Stimulated activated CD4-positive, alpha-beta T cell treated with anti-CD3 and anti-CD28 coated beads, Interleukin-1b, Interleukin-23, amount 100 ng/mL, for 1 hour (primary cell): Measurements from ENCODE around the gene EBNA1BP2.
"Not testable (repeated sequence)": the region's sequence is repeated elsewhere in the genome, so short reads cannot be mapped to it uniquely, and the experiment has no call there.

ENCODE experiments used
- DNase-seq, 2 donors: peaks; one replicate each; pipeline ENCODE4 v3.0.0-alpha.2; 2020; ENCODE audit warnings: low read depth in 2 of 2

Gene EBNA1BP2

DNA sequence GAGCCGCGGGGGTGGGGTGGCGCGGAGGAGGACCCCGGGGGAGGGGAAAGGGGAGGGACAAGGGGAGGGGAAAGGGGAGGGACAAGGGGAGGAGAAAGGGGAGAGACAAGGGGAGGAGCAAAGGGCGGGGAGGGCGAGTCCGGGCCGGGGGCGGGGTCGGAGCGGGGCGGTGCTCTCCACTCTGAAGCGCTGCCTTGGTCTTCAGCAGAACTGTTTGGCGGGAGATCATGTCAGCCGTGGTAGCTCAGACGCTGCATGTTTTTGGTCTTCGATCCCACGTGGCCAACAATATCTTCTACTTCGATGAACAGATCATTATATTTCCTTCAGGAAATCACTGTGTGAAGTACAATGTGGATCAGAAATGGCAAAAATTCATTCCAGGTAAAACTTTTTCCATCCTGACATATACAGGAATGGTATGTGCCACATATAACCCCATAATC, 460 bp upstream of the EBNA1BP2 start:
- peak; percentile 69 to 76 for DNase-seq

- DNase-seq: no peak
These were observed 696 bp downstream of the EBNA1BP2 start for GRCh38 chr1:43171312-43171875.

DNA sequence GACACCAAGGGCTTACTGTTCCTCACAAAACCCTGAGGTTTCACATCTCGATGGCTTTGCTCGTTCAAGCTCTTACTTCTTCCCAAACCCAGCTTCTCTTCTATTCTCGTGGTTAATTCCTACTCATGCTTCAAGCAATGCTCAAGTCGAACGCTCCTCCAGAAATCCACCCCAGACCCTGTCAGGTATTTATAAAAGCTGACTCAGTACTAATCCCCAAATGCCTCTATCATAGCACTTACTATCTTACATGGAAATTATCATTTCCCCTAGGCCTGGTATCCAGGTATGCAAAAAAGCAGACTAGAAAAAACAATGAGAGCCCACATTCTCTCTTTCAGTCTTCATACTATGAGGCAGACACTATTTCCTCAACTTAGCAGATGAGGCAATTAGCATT, 6.3 kb downstream of the EBNA1BP2 start:
- DNase-seq: no peak

GRCh38 chr1:43165162-43165561, 6.9 kb downstream of the EBNA1BP2 start:
- DNase-seq: no peak

- DNase-seq: no peak
These were observed 16.1 kb downstream of the EBNA1BP2 start for GRCh38 chr1:43156026-43156425.

GRCh38 chr1:43153443-43153842, 18.6 kb downstream of the EBNA1BP2 start:
- DNase-seq: no peak

DNA sequence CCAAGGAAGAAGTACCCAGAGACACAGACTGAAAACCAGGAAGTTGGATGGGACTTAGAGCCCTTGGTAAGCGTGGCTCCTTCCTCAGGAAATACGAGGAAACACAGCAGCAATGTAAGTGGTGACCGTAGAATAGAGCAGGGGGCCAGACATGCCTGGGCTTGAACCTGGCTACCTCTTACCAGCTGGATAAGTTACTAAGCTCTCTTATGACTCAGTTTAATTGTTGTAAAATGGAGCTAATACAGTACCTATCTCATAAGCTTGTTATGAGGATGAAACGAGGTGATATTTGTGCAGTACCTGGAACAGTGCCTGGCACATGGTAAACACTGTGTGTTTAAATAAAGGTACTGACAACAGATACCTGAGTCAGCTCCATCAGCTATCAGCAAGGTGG, 19.2 kb downstream of the EBNA1BP2 start:
- DNase-seq: no peak

GRCh38 chr1:43149889-43150288, 22.2 kb downstream of the EBNA1BP2 start:
- DNase-seq: no peak

DNA sequence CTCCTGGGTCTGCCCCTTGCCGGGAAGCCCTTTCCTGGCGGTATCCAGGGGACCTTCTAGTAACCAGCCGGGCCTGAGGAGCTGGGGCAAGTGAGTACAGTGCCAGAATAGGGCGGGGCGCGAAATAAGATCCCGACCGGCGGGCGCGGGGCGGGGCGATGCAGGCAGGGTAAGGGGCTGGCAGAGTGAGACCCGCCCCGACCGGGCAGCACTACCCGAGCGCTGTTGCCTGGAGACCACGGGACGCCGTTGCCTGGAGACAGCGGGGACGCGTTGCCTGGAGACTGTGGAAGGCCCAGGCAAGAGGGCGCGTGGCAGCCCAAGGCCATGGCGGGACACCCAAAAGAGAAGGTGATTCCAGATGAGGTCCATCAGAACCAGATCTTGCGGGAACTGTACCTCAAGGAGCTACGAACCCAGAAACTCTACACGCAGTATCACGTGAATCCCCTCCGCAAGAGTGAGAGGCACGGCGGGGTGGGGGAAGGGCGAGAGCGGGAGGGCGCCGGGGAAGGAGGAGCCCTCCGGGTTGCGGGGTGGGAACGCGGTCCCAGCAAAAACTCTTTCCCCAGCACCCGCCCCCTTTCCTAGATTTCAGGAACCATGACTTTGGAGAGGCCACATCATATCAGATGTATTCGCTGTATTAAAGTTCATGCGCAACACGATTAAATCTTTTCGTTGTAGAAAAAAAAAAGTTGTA, 24.3 kb downstream of the EBNA1BP2 start:
- DNase-seq: no peak

GRCh38 chr1:43144237-43144636, 27.9 kb downstream of the EBNA1BP2 start:
- no peak for DNase-seq

GRCh38 chr1:43143441-43143888, 28.6 kb downstream of the EBNA1BP2 start:
- DNase-seq: no peak

DNA sequence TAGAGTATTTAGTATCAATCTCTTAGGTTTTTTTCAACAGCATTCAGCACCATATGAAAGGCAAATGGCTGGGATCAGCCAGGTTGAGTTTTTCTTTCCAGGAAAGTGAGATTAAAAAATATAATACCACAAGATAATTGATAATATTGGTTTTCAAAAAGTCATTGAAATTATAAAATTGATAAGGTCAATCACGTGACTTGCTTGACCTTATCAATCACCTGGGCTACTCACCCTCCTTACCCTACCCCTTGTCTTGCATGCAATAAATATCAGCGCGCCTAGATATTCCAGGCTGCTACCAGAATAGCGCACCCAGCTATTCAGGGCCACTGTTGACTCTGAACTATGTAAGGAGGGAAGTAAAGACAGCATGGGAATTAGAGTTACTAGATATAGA, 31.5 kb downstream of the EBNA1BP2 start:
- DNase-seq: no peak

- no peak for DNase-seq
These were observed 32.1 kb downstream of the EBNA1BP2 start for GRCh38 chr1:43140010-43140409.

- not testable (repeated sequence) for DNase-seq
These were observed 32.8 kb downstream of the EBNA1BP2 start for GRCh38 chr1:43139295-43139694.

- DNase-seq: no peak
These were observed 34.5 kb downstream of the EBNA1BP2 start for GRCh38 chr1:43137445-43138052.

DNA sequence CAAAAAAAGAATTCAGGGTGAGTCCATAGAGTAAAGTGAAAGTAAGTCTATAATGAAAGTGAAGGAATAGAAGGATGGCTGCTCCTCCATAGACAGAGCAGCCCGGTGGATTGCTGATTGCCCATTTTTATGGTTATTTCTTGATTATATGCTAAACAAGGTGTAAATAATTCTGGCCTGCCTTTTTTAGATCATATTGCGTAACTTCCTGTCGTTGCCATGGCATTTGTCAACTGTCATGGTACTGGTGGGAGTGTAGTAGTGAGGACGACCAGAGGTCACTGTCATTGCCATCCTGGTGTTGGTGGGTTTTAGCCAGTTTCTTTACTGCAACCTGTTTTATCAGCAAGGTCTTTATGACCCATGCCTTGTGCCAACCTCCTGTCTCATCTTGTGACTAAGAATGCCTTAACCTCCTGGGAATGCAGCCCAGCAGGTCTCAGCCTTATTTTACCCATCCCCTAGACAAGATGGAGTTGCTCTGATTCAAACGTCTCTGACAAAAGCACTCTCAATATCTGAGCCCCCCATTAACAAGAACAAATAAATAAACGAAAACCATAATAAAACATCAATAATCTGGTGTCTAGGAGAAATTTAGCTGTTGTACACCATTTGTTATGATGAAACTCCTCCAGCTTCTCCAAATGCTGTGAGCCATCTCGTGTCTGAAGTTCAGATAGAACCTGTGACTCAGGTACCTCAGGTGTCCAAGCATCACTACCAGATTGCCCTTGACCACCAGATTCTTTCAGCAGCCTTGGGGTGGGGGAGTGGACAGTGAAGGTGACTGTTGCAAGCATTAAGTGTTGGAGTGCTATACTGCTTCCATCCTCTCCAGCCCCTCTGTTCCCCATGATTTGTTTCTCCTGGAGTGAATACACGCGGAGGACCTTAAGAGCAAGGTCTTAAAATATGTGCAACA, 36.0 kb downstream of the EBNA1BP2 start:
- no peak for DNase-seq

DNA sequence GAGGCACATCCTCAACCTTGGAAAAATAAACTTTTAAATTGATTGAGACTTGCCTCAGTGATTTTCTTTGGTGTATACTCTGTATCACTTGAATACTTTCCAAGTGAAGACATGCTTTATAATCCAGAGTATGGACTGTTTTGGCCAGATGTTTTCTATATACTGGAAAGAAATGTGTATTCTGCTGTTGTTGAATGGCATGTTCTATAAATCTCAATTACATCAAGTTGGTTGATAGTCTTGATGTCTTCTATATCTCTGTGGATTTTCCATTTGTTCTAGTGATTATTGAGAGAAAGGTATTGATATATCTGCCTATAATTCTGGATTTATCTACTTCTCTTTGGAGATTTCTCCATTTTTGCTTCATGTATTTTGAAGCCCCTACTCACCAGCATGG, 37.5 kb downstream of the EBNA1BP2 start:
- DNase-seq: no peak

GRCh38 chr1:43134068-43134467, 38.0 kb downstream of the EBNA1BP2 start:
- DNase-seq: no peak

DNA sequence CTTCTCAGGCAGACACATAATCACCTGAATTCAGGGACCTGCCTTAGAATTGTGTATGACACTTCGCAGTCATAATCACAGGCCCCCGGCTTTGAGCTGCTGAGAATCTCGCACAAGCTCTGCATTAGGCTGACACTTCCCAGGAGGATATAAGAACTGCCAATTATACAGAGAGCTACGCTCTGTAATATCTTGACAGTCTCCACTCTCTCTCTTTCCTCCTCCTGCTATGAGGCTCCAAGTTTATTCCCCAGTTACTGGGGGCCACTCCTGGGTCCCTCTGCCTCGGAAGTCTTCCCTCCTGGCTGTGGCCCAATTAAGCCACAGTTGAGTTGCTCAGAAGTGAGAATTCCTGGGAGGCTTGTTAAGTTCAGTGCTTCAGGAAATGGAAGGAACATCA, 42.7 kb downstream of the EBNA1BP2 start:
- no peak for DNase-seq

GRCh38 chr1:43128816-43129215, 43.3 kb downstream of the EBNA1BP2 start:
- no peak for DNase-seq

DNA sequence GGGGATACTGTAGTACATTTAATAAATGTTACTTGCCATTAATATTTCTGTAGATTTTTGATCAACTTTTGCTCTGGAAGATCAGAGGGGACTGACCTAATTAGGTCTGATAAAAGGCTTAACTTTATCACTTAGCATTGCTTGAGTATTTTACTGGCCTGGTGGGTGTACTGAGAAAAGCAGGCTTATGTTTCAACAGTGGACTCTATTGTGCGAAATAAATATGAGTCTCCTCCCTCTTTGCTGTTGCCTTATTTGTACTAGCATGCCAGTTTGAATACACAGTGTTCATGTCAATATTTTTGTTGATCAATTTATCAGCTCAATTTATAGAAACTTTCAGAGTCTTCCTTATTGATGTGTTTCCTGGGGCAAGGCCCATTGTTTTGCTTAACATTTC, 49.1 kb downstream of the EBNA1BP2 start:
- DNase-seq: no peak

GRCh38 chr1:43121256-43121900, 50.7 kb downstream of the EBNA1BP2 start:
- no peak for DNase-seq
